Stimulated activated CD4-positive, alpha-beta T cell treated with anti-CD3 and anti-CD28 coated beads, Interleukin-4, amount 100 ng/mL, for 4 hours (primary cell): ENCODE data around the gene COL21A1.

Source experiments
- DNase-seq, 2 experiments: peaks; one replicate each; pipeline ENCODE4 v3.0.0-alpha.2; 2020

Gene COL21A1

GRCh38 chr6:56244528-56245253 is 2.7 kb downstream of the COL21A1 start:
- DNase-seq = no peak

- no peak for DNase-seq
Observed at GRCh38 chr6:56244089-56244488, 3.3 kb downstream of the COL21A1 start.

- no peak for DNase-seq
Observed at GRCh38 chr6:56243518-56244070, 3.8 kb downstream of the COL21A1 start.

GRCh38 chr6:56242346-56242745 is 5.0 kb downstream of the COL21A1 start:
- DNase-seq = no peak

GRCh38 chr6:56241124-56241802 is 6.1 kb downstream of the COL21A1 start:
- no peak for DNase-seq

GRCh38 chr6:56238352-56238751 is 9.0 kb downstream of the COL21A1 start:
- DNase-seq = no peak

- DNase-seq = no peak
Observed at GRCh38 chr6:56235245-56235644, 12.1 kb downstream of the COL21A1 start.

- no peak for DNase-seq
Observed at GRCh38 chr6:56232436-56232835, 14.9 kb downstream of the COL21A1 start.

GRCh38 chr6:56231827-56232226 is 15.6 kb downstream of the COL21A1 start:
- no peak for DNase-seq

- no peak for DNase-seq
Observed at GRCh38 chr6:56230976-56231566, 16.3 kb downstream of the COL21A1 start.

- DNase-seq = no peak
Observed at GRCh38 chr6:56227071-56227879, 20.1 kb downstream of the COL21A1 start.

GRCh38 chr6:56223995-56224394 is 23.4 kb downstream of the COL21A1 start:
- DNase-seq = no peak

GRCh38 chr6:56222499-56222898 is 24.9 kb downstream of the COL21A1 start:
- no peak for DNase-seq

GRCh38 chr6:56220078-56220477 is 27.3 kb downstream of the COL21A1 start:
- DNase-seq = no peak

GRCh38 chr6:56214703-56215101 is 32.7 kb downstream of the COL21A1 start:
- DNase-seq = no peak

GRCh38 chr6:56214041-56214702 is 33.2 kb downstream of the COL21A1 start:
- no peak for DNase-seq

- no peak for DNase-seq
Observed at GRCh38 chr6:56211724-56212123, 35.7 kb downstream of the COL21A1 start.

GRCh38 chr6:56204134-56204533 is 43.2 kb downstream of the COL21A1 start:
- no peak for DNase-seq

GRCh38 chr6:56199956-56200355 is 47.4 kb downstream of the COL21A1 start:
- no peak for DNase-seq

- no peak for DNase-seq
Observed at GRCh38 chr6:56193846-56194245, 53.5 kb downstream of the COL21A1 start.

- no peak for DNase-seq
Observed at GRCh38 chr6:56188429-56188828, 59.0 kb downstream of the COL21A1 start.

GRCh38 chr6:56187686-56188085 is 59.7 kb downstream of the COL21A1 start:
- DNase-seq = no peak
